Parathyroid adenoma (tissue), 2 donors: ENCODE data around the gene PJVK.
"Not testable (repeated sequence)": the region's sequence is repeated elsewhere in the genome, so short reads cannot be mapped to it uniquely, and the experiment has no call there.

ENCODE experiments used
- H2AFZ ChIP-seq: fragments of 300-600 bp; sonication (generic); one replicate; pipeline ENCODE4 v1.7.0; 2017; ENCODE audit warnings: antibody characterized with exemption, mild to moderate bottlenecking
- H3K27ac ChIP-seq: fragments of 300-600 bp; sonication (generic); one replicate; pipeline ENCODE4 v1.7.0; 2017
- H3K27me3 ChIP-seq: fragments of 300-600 bp; sonication (generic); one replicate; pipeline ENCODE4 v1.7.0; 2017; ENCODE audit warnings: low read length; ENCODE audit not compliant: control insufficient read depth, insufficient read depth
- H3K36me3 ChIP-seq: fragments of 300-600 bp; sonication (generic); one replicate; pipeline ENCODE4 v1.7.0; 2017; ENCODE audit warnings: low read length; ENCODE audit not compliant: control insufficient read depth, insufficient read depth
- H3K4me1 ChIP-seq: fragments of 300-600 bp; sonication (generic); one replicate; pipeline ENCODE4 v1.7.0; 2017; ENCODE audit warnings: control low read depth
- H3K4me2 ChIP-seq: fragments of 300-600 bp; sonication (generic); one replicate; pipeline ENCODE4 v1.7.0; 2017; ENCODE audit warnings: low read length
- H3K4me3 ChIP-seq: fragments of 300-600 bp; sonication (generic); one replicate; pipeline ENCODE4 v1.7.0; 2017; ENCODE audit warnings: low read depth, low read length
- H3K79me2 ChIP-seq: fragments of 300-600 bp; sonication (generic); one replicate; pipeline ENCODE4 v1.7.0; 2017; ENCODE audit warnings: control low read depth
- H3K9ac ChIP-seq: fragments of 300-600 bp; sonication (generic); one replicate; pipeline ENCODE4 v1.7.0; 2017; ENCODE audit warnings: mild to moderate bottlenecking
- H3K9me3 ChIP-seq: fragments of 300-600 bp; sonication (generic); one replicate; pipeline ENCODE4 v1.7.0; 2017; ENCODE audit warnings: low read length; ENCODE audit not compliant: control insufficient read depth
- TF ChIP-seq, protein P1 (sequence below): fragments of 300-600 bp; sonication (generic); IDR thresholded peaks from one replicate; pipeline ENCODE4 v1.7.0; 2017; ENCODE audit warnings: antibody characterized with exemption, mild to moderate bottlenecking
- donor health status: primary hyperparathyroidism.

The PJVK gene

DNA sequence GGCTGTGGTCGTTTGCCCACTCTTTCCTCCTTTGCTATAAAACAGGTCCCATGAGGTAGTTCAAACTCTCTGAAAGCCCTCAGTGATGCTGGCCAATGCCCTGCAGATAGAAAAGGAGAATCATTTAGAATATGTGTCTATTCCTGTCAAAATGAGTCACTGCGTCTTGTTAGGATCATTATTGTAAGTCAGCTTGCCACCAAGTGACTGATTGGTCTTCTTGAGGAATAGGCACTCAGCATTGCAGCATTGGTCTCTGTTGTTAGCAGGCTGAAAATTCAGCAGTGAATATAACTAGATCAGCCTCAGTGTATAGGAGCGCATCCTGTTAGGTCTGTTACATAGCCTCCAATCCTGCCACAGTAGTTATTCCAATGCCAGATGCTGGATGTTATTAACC is 29.1 kb upstream of the PJVK start:
- H3K4me2 ChIP-seq: no peak overlapping the region
- no peak overlapping the region for H3K4me3 ChIP-seq
- no peaks in the 10 kb centered on the region for H3K36me3 ChIP-seq
- peaks cover 9% of the 10 kb centered on the region for H3K4me1 ChIP-seq
- no peak overlapping the region for H2AFZ ChIP-seq
- no peaks in the 10 kb centered on the region for H3K9me3 ChIP-seq
- no peak overlapping the region for H3K27ac ChIP-seq
- no peaks in the 10 kb centered on the region for H3K27me3 ChIP-seq
- H3K9ac ChIP-seq: no peak overlapping the region
- TF ChIP-seq, protein P1, sequence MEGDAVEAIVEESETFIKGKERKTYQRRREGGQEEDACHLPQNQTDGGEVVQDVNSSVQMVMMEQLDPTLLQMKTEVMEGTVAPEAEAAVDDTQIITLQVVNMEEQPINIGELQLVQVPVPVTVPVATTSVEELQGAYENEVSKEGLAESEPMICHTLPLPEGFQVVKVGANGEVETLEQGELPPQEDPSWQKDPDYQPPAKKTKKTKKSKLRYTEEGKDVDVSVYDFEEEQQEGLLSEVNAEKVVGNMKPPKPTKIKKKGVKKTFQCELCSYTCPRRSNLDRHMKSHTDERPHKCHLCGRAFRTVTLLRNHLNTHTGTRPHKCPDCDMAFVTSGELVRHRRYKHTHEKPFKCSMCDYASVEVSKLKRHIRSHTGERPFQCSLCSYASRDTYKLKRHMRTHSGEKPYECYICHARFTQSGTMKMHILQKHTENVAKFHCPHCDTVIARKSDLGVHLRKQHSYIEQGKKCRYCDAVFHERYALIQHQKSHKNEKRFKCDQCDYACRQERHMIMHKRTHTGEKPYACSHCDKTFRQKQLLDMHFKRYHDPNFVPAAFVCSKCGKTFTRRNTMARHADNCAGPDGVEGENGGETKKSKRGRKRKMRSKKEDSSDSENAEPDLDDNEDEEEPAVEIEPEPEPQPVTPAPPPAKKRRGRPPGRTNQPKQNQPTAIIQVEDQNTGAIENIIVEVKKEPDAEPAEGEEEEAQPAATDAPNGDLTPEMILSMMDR: no peak
- H3K79me2 ChIP-seq: no peaks in the 10 kb centered on the region

- H3K36me3 ChIP-seq, H3K4me3 ChIP-seq, H3K4me1 ChIP-seq, H3K9ac ChIP-seq, H2AFZ ChIP-seq, H3K27me3 ChIP-seq, H3K9me3 ChIP-seq, H3K27ac ChIP-seq, H3K79me2 ChIP-seq, H3K4me2 ChIP-seq: not testable (repeated sequence)
These were observed 27.4 kb upstream of the PJVK start for GRCh38 chr2:178423746-178424145.

GRCh38 chr2:178425255-178425827 is 25.8 kb upstream of the PJVK start:
- Histone ChIP-seq H2AFZ (no peak overlapping the region), H3K27me3 (no peaks in the 10 kb centered on the region)

GRCh38 chr2:178426388-178426787 is 24.8 kb upstream of the PJVK start:
- H3K9ac ChIP-seq: no peak overlapping the region
- no peak overlapping the region for H3K4me2 ChIP-seq
- H3K79me2 ChIP-seq: no peaks in the 10 kb centered on the region
- no peak overlapping the region for H3K27ac ChIP-seq
- no peaks in the 10 kb centered on the region for H3K36me3 ChIP-seq
- no peak overlapping the region for H2AFZ ChIP-seq
- TF ChIP-seq, protein P1: no peak
- H3K27me3 ChIP-seq: no peaks in the 10 kb centered on the region
- H3K4me1 ChIP-seq: no peaks in the 10 kb centered on the region
- H3K9me3 ChIP-seq: no peaks in the 10 kb centered on the region
- no peak overlapping the region for H3K4me3 ChIP-seq

More at GRCh38 chr2:178425255-178425827, 25.8 kb upstream of the PJVK start:
- Histone ChIP-seq H3K9ac (no peak overlapping the region), H3K9me3 (no peaks in the 10 kb centered on the region), H3K4me3 (no peak overlapping the region), H3K27ac (no peak overlapping the region), H3K79me2 (no peaks in the 10 kb centered on the region), H3K4me1 (no peaks in the 10 kb centered on the region), H3K36me3 (no peaks in the 10 kb centered on the region), H3K4me2 (no peak overlapping the region)
- TF ChIP-seq, protein P1: no peak

GRCh38 chr2:178427458-178427857 is 23.7 kb upstream of the PJVK start:
- Histone ChIP-seq H3K4me1 (no peaks in the 10 kb centered on the region), H3K27me3 (no peaks in the 10 kb centered on the region), H3K27ac (no peak overlapping the region), H3K79me2 (no peaks in the 10 kb centered on the region), H3K4me2 (no peak overlapping the region), H3K36me3 (no peaks in the 10 kb centered on the region), H3K9ac (no peak overlapping the region), H3K4me3 (no peak overlapping the region), H2AFZ (no peak overlapping the region), H3K9me3 (no peaks in the 10 kb centered on the region)
- TF ChIP-seq, protein P1: no peak
